Caco-2 (cell line): Measurements from ENCODE around the gene RBP5. TPM values are rescaled to one million over a fixed set of nuclear protein-coding genes. Genes with fewer than 3 reads are reported as not detected.

ENCODE experiments used
- BruUV-seq: library from RNA; stranded (reverse); fragments of 400-500 nt; replicated peaks from 2 replicates; lab custom pipeline; 2021; lab: Mats Ljungman, UMichigan
- CTCF ChIA-PET: fragments of 300-600 bp; sonication (Branson Sonifier 250); formaldehyde crosslinking; loops from one replicate; lab custom pipeline; 2022; ENCODE audit warnings: antibody characterized with exemption; lab: Charles Lee
- POLR2A ChIA-PET: fragments of 300-600 bp; sonication (Branson Sonifier 250); formaldehyde crosslinking; loops from one replicate; lab custom pipeline; 2022; ENCODE audit warnings: antibody characterized with exemption; lab: Charles Lee
- DNase-seq, 2 experiments: peaks; one replicate each; pipeline versions ENCODE4 v3.0.0 to v3.0.0-alpha.2; 2020 to 2022
- H3K27me3 ChIP-seq: replicated peaks from 2 replicates; pipeline ENCODE4 v1.6.0; 2011; ENCODE audit warnings: low read length; ENCODE audit not compliant: control insufficient read depth, insufficient read depth
- H3K36me3 ChIP-seq: 2 replicates; pipeline ENCODE4 v1.5.1; 2011; ENCODE audit warnings: low read length; ENCODE audit not compliant: control insufficient read depth, insufficient read depth
- H3K4me1 ChIP-seq: fragments of 250-450 bp; sonication (Bioruptor Pico); 2 replicates; pipeline ENCODE4 v1.5.1; 2020; ENCODE audit warnings: mild to moderate bottlenecking
- H3K4me3 ChIP-seq: 2 replicates; pipeline ENCODE4 v1.5.1; 2011; ENCODE audit warnings: low read depth, mild to moderate bottlenecking, control low read depth, low read length
- H3K9me3 ChIP-seq: fragments of 250-450 bp; sonication (Bioruptor Pico); 2 replicates; pipeline ENCODE4 v1.5.1; 2020; ENCODE audit warnings: mild to moderate bottlenecking, moderate library complexity
- H3K27ac Mint-ChIP-seq: one replicate; pipeline ENCODE4 v1.8.0; 2022; ENCODE audit warnings: mixed read lengths; ENCODE audit not compliant: unreplicated experiment
- H3K27me3 Mint-ChIP-seq: one replicate; pipeline ENCODE4 v1.8.0; 2022; ENCODE audit warnings: mixed read lengths; ENCODE audit not compliant: insufficient read depth, unreplicated experiment
- H3K36me3 Mint-ChIP-seq: one replicate; pipeline ENCODE4 v1.8.0; 2022; ENCODE audit warnings: mild to moderate bottlenecking, mixed read lengths; ENCODE audit not compliant: insufficient read depth, unreplicated experiment
- H3K4me1 Mint-ChIP-seq: one replicate; pipeline ENCODE4 v1.8.0; 2022; ENCODE audit warnings: low read depth, mixed read lengths; ENCODE audit not compliant: unreplicated experiment
- H3K4me3 Mint-ChIP-seq: one replicate; pipeline ENCODE4 v1.8.0; 2022; ENCODE audit warnings: mild to moderate bottlenecking, moderate library complexity, mixed read lengths; ENCODE audit not compliant: unreplicated experiment
- H3K9me3 Mint-ChIP-seq: one replicate; pipeline ENCODE4 v1.8.0; 2022; ENCODE audit warnings: mixed read lengths; ENCODE audit not compliant: unreplicated experiment
- intact Hi-C: fragments of 100-400 bp; cut with micrococcal nuclease; formaldehyde crosslinking; loops from one replicate; pipeline ENCODE4 v1.10.0; 2022; ENCODE audit not compliant: unreplicated experiment
- total RNA-seq: library from RNA; stranded (reverse); gene quantifications from 2 replicates; pipeline ENCODE4 v1.2.3, GENCODE V29; 2022
- TF ChIP-seq, protein P1 (sequence below), 2 experiments: fragments of 200-600 bp in 1 of 2; IDR thresholded peaks; 1 replicate in 1 of 2; 2 replicates in 1 of 2; pipeline versions ENCODE4 v1.5.1 to v1.8.0; 2011 to 2022; ENCODE audit warnings: antibody characterized with exemption in 1 of 2, control low read depth in 1 of 2, inconsistent platforms in 1 of 2, low read depth in 1 of 2, low read length in 1 of 2, mild to moderate bottlenecking in 1 of 2, moderate library complexity in 1 of 2; ENCODE audit not compliant: insufficient read depth in 1 of 2, severe bottlenecking in 1 of 2, unreplicated experiment in 1 of 2

Gene RBP5
- total RNA-seq, 1 experiment from 2014 or later: 1.8 TPM

DNA sequence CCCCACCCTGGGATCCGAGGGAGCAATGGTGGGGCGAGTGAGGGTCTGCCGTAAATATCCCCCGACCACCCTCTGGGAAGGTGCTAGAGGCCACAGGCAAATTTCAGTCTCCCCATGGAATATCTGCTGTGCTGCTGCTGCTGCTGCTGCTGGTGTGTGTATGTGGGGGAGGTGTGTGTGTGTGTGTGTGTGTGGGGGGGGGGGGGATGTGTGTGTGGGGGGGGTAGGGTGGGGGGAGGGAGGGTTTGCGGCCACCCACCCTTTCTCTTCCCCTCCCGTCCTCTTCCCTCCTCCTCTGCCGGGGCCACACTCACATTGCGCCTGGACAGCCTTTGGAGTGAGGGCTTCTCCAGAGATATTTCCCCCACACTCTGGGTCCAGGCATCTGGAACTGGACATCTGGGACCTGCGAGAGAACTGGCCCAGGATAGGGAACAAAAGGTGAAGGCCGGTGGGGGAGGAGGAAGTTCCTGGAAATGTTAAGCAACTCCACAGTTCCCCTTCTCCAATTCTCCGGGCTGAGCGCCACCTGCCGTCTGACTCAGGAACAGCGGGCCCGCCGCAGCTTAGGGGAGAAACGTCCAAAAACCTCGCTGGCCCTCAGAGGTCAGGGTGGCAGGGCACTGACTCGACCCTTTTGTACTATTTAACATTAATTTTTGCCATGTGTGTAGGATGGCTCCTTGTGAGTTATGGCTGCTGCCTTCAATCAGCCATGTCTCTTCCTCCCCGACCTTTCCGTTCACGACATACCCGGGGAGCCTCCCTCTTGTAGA is 19.7 kb downstream of the RBP5 start, which contains the start of gene C1RL:
Gene C1RL, minus strand, starts transcription at position 419 of the 776 bp plus-strand sequence. Its CDS starts 34 bp downstream, at position 385.
- H3K27me3 ChIP-seq: no peaks in the 10 kb centered on the region
- ChIA-PET POLR2A (interaction anchor here (0.6 to 3.1 kb wide), 8 partner anchors 12 to 164 kb away, joined by 3 to 50 read pairs (median 5); partner anchors contain the start of genes C12orf57, PEX5 and RNU7-1), CTCF (interaction anchor here (0.6 to 3.4 kb wide), 23 partner anchors 9 to 698 kb away, joined by 3 to 58 read pairs (median 6); partner anchors contain the start of genes C12orf57, C1S, ENO2 and LPCAT3)
- Mint-ChIP-seq H3K27me3 (no peaks in the 10 kb centered on the region), H3K4me3 (peak within 1 kb of the TSS; percentile 85), H3K27ac (peak within 1 kb of the TSS; percentile 74), H3K36me3 (peaks cover 32% of the 10 kb centered on the region), H3K4me1 (peaks cover 12% of the 10 kb centered on the region), H3K9me3 (peaks cover 15% of the 10 kb centered on the region)
- intact Hi-C loops: loop anchor here (1.0 to 5.0 kb wide), 6 partner anchors 17 to 163 kb away; partner anchors contain the start of genes C1R, C1S and LPCAT3
- no peaks in the 10 kb centered on the region for H3K4me1 ChIP-seq
- peak; percentile 92 to 96 for DNase-seq
- TF ChIP-seq, protein P1, sequence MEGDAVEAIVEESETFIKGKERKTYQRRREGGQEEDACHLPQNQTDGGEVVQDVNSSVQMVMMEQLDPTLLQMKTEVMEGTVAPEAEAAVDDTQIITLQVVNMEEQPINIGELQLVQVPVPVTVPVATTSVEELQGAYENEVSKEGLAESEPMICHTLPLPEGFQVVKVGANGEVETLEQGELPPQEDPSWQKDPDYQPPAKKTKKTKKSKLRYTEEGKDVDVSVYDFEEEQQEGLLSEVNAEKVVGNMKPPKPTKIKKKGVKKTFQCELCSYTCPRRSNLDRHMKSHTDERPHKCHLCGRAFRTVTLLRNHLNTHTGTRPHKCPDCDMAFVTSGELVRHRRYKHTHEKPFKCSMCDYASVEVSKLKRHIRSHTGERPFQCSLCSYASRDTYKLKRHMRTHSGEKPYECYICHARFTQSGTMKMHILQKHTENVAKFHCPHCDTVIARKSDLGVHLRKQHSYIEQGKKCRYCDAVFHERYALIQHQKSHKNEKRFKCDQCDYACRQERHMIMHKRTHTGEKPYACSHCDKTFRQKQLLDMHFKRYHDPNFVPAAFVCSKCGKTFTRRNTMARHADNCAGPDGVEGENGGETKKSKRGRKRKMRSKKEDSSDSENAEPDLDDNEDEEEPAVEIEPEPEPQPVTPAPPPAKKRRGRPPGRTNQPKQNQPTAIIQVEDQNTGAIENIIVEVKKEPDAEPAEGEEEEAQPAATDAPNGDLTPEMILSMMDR (IDR thresholded peaks at IDR 0.05; ENCODE audit: insufficient read depth in 1 of 2, low read depth in 1 of 2, low read length in 1 of 2, severe bottlenecking in 1 of 2, unreplicated experiment in 1 of 2): peak; percentile 98 to 99
- H3K9me3 ChIP-seq: peaks cover 15% of the 10 kb centered on the region
- TSS peak; percentile 51 for BruUV-seq
- peak within 1 kb of the TSS; percentile 80 for H3K4me3 ChIP-seq
- H3K36me3 ChIP-seq: peaks cover 3% of the 10 kb centered on the region; the same call in 1 of the 2 replicates

DNA sequence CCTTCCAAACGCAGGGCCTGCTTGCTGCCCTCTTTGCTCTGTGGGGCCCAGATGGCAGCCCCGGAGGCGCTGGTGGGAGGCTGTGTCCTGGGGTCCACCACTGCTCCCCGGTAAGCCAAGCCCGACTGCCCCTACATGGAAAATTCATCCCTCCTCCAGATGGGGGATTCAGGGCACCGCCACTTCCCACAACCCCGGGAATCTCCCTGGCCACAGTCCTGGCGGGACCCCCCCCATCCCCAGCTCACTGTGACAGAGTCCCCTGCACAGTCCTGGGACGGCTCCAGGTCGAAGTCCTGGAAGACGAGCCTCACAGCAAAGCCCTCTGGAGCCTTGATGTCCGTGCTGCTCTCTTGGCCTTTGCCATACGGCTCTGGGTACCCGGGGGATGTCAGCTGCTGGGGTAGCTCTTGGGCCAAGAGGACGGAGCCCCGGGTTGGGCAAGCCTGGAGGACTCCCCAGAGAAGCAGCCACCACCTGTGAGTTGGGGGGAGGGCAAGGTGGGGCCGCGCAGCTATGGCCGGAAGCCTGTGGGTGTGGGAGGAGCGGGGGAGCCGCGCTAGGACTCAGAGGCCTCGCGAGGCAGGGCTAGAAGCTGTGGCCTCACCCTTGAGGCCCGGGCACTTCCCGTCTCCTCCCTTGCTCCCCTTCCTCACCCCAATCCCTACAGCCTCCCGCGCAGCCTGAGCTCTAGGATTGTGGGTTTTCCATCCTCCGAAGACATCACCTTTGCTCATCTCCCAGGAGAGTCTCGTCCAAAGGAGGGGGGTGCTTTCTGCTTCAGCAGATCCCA is 20.5 kb downstream of the RBP5 start:
- H3K4me1 Mint-ChIP-seq: peaks cover 12% of the 10 kb centered on the region
- peak overlapping the region; percentile 85 for H3K4me3 Mint-ChIP-seq
- H3K27me3 Mint-ChIP-seq: no peaks in the 10 kb centered on the region
- no TSS peak for BruUV-seq
- Histone ChIP-seq H3K4me3 (peak overlapping the region; percentile 80), H3K27me3 (no peaks in the 10 kb centered on the region), H3K9me3 (peaks cover 15% of the 10 kb centered on the region), H3K4me1 (no peaks in the 10 kb centered on the region), H3K36me3 (peaks cover 3% of the 10 kb centered on the region; the same call in 1 of the 2 replicates)
- POLR2A ChIA-PET: interaction anchor here (0.5 to 3.1 kb wide), 17 partner anchors 12 to 496 kb away, joined by 3 to 50 read pairs (median 3); partner anchors contain the start of genes C12orf57, C1S, PEX5 and RNU7-1
- peaks cover 15% of the 10 kb centered on the region for H3K9me3 Mint-ChIP-seq
- CTCF ChIA-PET: interaction anchor here (0.6 to 3.4 kb wide), 25 partner anchors 10 to 699 kb away, joined by 3 to 58 read pairs (median 5); partner anchors contain the start of genes C12orf57, C1R, C1S and LPCAT3
- intact Hi-C loops: loop anchor here (1.0 to 5.0 kb wide), 4 partner anchors 16 to 162 kb away; partner anchors contain the start of genes C1R and LPCAT3
- TF ChIP-seq, protein P1 (IDR thresholded peaks at IDR 0.05; ENCODE audit: insufficient read depth in 1 of 2, low read depth in 1 of 2, low read length in 1 of 2, severe bottlenecking in 1 of 2, unreplicated experiment in 1 of 2): no peak
- peak; percentile 91 to 94 for DNase-seq
- H3K27ac Mint-ChIP-seq: peak overlapping the region; percentile 74
- H3K36me3 Mint-ChIP-seq: peaks cover 32% of the 10 kb centered on the region
